ENCODE data around the gene TMEM202.
"Not testable (repeated sequence)": the region's sequence is repeated elsewhere in the genome, so short reads cannot be mapped to it uniquely, and the experiment has no call there.

The TMEM202 gene

DNA sequence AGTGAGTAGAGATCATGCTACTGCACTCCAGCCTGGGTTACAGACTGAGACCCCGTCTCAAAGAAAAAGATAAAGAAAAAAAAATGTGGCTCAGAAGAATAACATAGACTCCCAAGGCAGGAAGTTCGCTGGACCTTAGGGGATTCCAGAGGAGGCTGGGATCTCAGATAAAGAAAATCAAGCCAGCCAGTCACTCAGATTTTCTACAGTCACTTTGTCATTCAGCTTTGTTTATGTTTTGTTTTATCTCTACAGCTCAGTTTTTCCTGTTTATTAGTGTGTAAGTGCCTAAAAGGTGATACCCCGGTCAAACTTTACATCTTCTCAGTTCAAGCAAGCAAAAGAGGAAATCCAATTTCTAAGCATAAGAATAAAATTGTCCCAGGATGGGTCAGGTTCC lies 6.3 kb downstream of the TMEM202 start:
- DNase-seq (ENCODE audit: low read depth) = no peak

DNA sequence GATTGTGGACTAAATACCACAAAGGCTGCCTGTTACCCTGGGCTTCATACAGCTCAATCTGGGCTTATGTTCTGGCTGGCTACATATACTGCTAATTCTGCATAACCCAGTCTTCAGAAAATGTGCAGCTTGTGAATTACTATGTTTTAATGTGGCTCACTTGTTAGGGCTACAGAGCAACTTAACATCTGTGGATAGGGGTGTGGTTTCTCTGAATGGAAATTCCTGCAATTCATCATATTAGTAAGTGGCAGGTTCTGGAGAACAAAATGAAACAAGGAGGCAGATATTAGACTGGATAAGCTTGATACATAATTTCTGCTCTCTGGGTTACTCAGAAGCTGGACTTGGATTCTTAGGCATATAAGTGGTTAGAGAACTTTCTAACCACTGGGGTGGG lies 6.7 kb downstream of the TMEM202 start:
- DNase-seq (ENCODE audit: low read depth) = no peak

DNA sequence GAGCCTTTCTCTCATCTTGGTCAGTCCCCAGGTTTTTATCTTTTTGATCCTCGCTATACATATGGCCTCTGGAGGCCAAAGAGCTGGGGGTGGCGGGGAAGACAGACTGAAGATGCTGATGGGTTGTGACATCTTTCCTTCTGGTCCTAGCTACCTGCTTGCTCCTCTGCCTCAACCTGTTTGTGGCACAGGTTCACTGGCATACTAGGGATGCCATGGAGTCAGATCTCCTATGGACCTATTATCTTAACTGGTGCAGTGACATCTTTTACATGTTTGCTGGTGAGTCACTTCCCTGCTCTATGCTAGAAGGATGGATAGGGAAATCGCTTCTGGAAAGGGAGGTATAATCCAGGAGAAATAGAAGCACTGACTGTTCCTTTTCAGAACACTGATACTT lies 8.8 kb downstream of the TMEM202 start:
- DNase-seq (ENCODE audit: low read depth) = no peak

DNA sequence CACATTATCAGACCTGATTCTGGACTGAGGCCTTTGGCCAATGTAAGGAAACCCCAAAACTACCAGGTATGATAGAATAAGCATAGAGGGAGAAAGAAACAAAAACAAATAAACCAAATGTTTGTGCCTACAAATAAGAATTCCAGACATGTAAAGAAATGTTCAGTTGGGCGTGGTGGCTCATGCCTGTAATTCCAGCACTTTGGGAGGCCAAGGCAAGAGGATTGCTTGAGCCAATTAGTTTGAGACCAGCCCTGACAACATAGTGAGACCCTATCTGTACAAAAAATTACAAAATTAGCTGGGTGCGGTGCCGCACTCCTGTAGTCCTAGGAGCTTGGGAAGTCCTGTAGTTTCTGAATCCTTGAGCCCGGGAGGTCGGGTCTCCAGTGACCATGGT lies 13.0 kb downstream of the TMEM202 start:
- no peak for DNase-seq (ENCODE audit: low read depth)

DNA sequence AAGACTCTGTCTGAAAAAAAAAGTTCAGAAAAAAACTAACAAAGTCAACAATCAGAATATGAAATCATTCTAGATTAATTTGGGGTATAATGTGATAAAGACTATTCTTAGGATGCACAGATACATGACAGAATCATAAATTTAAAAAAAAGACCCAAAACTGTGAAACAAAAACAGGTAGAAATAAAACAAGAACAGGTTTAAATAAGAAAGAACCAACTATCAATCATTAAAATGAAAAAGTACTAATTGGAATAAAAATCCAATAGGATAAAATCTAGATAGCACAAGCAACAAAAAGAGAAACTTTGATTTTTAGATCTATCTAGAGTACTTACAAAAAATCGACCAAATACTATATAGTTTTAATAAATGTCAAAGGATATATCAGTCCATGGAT lies 13.4 kb downstream of the TMEM202 start:
- DNase-seq (ENCODE audit: low read depth) = no peak

DNA sequence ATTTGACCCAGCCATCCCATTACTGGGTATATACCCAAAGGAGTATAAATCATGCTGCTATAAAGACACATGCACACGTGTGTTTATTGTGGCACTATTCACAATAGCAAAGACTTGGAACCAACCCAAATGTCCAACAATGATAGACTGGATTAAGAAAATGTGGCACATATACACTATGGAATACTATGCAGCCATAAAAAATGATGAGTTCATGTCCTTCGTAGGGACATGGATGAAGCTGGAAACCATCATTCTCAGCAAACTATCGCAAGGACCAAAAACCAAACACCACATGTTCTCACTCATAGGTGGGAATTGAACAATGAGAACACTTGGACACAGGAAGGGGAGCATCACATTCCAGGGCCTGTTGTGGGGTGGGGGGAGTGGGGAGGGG lies 15.2 kb downstream of the TMEM202 start:
- DNase-seq (ENCODE audit: low read depth) = not testable (repeated sequence)

DNA sequence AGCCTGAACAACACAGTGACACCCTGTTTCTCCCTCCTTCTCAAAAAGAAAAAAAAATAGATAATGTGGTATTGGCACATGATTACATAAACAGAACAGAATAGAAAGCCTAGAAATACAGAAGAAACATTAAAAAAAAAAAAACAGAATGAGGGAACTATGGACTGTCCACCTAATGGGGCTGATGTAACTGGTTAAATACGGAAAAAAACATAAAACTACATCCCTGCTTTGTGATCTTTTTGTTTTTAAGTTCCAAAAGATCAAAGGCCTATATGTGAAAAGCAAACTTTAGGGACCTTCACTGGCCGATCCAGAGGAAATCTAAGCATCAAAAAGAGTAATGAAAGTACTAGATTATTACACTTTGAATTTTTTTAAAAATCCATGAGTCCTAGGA lies 17.2 kb downstream of the TMEM202 start:
- DNase-seq (ENCODE audit: low read depth) = no peak

DNA sequence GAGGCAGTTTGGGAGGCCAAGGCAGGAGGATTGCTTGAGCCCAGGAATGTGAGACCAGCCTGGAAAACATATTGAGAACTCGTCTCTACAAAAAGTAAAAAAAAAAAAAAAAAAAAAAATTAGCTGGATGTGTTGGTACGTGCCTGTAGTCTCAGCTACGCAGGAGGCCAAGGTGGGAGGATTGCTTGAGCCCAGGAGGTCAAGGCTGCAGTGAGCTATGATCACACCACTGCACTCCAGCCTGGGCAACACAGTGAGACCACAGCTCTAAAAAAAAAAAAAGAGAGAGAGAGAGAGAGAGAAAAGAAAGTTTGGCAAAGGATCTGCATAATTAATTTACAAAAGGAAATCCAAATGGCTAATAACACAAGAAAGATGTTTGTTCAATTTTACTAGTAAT lies 21.7 kb downstream of the TMEM202 start:
- not testable (repeated sequence) for DNase-seq (ENCODE audit: low read depth)

DNA sequence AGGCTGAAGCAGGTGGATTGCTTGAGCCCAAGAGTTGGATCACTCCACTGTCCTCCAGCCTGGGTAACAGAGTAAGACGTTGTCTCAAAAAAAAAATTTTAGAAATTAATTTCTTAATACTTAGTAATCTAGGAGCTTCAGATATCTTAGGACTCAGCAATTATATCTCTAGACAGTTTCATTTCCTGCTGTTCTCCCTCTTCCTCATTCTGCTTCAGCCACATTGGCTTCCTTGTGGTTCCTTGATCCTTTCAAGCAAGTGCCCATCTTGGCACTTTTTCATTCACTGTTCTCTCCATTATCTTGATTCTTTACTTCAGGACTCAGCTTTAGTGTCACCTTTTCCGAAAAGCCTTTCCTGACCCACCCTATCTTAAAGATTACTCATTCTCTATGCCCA lies 22.5 kb downstream of the TMEM202 start:
- DNase-seq (ENCODE audit: low read depth) = no peak

DNA sequence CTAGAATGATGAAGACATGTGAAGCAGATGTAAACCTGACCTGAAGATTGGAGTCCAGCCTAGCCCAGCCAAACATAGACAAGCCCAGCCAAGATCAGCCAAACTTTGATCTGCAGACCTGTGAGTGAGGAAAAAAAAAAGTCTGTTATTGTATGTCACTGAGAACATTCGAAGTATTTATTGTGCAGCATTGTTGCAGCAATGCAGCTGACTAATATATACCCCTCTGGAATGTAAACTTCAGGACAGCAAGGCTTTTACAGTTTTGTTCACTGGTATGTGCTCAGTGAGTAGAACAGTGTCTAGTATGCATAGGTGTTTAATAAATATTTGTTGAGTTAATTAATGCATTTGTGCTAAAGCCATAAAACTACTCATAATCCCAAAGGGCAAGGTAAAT lies 23.4 kb downstream of the TMEM202 start:
- no peak for DNase-seq (ENCODE audit: low read depth)

DNA sequence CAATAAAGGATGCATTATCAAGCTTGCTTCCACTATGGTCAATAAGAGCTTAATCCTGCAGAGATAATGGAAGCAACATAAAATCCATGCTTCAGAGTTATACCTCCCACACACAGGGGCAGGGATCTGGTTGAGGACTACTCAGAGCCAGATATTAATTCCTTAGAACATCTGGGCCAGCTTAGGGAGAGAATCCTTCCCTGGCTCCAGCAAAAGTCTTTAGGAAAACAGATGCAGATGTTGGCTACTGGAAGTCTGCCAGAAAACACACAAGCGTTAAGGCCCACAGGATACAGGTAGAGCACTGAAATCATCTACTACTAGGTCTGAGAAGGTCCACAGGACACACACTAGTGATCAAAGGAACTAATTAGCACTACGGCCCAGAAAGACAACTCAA lies 25.2 kb downstream of the TMEM202 start:
- DNase-seq (ENCODE audit: low read depth) = no peak

DNA sequence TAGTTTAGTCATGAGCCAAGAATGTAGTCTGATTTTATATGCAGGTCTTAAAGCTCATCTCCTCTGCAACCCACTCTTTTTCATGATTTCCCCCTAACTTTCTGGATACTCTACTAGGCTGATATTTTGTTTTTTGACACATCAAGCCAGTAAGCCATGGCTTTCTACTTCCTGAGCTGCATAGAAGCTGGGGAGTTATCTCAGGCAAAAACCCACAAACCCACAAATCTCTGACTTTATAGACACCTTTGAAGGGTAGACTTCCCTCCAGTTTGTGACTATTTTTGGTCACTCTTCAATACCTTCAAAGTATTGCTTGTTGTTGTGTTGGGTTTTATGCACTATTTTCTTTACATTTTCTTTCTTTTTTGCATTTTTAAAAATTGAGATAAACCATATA lies 28.6 kb downstream of the TMEM202 start:
- DNase-seq (ENCODE audit: low read depth) = no peak

DNA sequence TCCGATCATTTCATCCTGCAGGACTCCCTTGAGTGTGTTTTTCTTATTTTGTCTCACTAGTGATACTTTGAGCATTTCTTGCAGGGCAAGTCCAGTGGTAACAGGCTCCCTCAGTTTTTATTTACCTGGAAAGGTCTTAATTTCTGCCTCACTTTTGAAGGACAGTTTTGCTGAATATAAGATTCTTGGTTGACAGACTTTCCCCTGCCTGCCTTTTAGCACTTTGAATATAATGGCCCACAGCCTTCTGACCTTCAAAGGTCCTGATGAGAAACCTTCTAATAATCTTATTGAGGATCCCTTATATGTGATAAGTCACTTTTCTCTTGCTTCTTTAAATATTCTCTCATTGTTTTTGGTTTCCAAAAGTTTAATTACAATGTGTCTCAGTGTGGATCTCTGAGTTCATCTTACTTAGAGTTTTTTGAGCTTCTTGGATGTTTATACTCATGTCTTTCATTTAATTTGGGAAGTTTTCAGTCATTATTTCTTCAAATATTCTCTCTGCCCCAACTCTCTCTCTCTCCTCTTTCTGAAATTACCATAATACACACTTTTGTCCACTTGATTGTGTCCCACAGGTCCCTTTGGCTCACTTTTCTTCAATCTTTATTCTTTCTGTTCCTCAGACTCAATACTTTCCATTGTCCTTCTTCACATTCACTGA lies 39.7 kb downstream of the TMEM202 start:
- no peak for DNase-seq (ENCODE audit: low read depth)

DNA sequence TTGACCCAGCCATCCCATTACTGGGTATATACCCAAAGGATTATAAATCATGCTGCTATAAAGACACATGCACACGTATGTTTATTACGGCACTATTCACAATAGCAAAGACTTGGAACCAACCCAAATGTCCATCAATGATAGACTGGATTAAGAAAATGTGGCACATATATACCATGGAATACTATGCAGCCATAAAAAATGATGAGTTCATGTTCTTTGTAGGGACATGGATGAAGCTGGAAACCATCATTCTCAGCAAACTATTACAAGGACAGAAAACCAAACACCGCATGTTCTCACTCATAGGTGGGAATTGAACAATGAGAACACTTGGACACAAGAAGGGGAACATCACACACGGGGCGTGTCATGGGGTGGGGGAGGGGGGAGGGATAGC lies 44.7 kb downstream of the TMEM202 start:
- not testable (repeated sequence) for DNase-seq (ENCODE audit: low read depth)

DNA sequence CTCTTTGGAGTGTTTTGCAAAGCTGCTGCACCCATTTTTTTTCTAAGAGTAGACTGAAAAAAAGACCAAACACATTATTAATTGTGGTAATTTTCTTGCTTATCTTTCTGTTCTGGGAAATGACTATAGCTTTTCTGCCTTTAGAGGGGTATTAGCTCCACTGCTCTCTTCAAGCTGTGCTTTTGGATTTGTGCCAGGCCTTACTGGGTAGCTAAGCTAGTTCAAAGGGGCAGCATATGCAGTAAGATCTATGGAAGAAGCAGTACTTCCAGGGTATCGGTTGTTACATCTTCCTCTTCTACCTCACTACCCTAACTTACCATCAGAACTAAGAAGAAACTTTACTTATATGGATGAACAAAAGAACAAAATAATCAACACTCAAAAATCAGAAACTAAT lies 47.3 kb downstream of the TMEM202 start:
- DNase-seq (ENCODE audit: low read depth) = no peak

DNA sequence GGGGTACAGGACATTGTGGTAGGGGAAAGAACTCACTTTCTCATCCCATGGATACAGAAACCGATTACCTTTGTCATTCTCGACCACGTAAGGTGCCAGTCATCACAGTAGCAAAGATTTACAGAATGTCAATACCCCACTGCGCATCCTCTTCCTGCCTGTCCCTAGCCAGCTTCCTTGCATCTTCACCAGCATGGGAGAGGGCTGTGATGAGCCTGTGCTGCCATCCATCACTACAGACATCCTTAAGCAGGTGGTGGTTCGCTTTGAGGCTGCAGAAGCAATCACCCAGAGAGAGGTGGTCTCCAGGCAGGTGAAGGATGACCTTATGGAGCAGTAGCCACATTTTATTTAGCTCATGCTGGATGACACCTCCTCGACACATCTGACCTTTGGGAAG lies 52.7 kb downstream of the TMEM202 start:
- DNase-seq (ENCODE audit: low read depth) = no peak

DNA sequence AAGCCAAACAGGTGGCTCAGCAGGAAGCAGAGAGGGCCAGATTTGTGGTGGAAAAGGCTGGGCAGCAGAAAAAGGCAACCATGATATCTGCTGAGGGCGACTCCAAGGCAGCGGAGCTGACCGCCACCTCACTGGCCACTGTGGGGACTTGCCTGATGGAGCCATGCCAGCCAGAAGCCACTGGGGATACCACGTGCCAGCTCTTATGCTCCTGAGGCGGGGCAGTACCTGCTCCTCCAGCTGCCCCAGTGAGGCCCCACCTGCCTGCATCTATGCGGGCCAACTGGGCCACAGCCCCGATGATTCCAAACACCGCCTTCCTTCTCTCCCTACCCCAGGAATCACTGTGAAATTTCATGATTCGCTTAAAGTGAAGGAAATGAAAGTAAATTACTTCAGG lies 53.1 kb downstream of the TMEM202 start:
- no peak for DNase-seq (ENCODE audit: low read depth)

DNA sequence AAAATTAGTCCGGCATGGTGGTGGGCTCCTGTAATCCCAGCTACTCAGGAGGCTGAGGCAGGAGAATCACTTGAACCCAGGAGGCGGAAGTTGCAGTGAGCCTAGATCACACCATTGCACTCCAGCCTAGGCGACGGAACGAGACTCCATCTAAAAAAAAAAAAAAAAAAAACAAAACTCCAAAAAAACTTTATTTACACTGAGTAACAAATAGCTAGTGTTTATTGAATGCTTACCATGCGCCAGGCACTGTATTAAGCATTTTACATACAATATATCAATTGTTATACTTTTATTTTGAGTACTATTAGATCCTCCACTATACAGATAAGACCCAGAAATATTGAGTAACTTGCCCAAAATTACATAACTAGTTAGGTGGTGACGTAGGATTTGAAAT lies 58.6 kb downstream of the TMEM202 start:
- no peak for DNase-seq (ENCODE audit: low read depth)
